GM12801 (cell line): Measurements from ENCODE around the gene CFAP53.

Source experiments
- TF ChIP-seq, protein P1 (sequence below): IDR thresholded peaks from one replicate; pipeline ENCODE4 v1.5.1; 2011; ENCODE audit warnings: control low read depth; ENCODE audit not compliant: insufficient read length; ENCODE audit errors: extremely low read depth

Gene CFAP53

DNA sequence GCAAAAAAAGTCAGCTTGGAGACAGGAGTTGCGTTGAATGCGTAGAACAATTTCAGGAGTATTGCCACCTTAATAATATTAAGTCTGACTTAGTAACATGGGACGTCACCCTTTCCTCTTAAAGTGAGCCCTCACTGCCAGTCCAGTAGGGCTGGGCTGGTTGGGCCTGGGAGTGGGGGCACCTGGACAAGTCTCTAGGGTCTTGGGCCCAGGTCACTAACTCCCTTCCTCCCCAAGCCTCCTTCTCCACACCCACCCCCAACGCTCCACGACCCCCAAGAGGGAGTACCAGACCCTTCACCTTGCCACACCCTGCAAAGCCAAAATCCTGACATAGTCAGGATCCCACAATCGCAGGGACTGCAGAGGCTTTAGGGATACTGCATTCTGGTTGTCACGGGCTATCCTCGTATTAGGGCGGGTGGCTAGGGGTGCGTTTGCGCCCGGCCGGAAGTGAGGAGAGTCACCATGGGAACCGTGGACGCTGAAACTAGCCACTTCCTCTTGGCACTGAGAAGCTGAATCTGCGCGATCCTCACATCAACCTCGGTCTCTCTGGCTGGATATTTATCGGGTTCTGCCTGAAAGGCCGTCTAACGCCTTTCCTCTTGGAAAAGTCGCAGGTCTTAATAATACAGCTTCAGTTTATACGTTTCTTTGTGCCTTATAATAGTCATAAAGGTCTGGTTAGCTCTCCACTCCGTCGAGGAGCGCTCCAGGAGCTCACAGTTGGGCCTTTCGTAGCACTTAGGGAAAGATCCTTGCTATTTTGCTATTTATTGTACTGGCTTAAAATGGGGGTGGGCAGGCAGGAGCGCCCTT lies 31.5 kb upstream of the CFAP53 start:
- TF ChIP-seq, protein P1, sequence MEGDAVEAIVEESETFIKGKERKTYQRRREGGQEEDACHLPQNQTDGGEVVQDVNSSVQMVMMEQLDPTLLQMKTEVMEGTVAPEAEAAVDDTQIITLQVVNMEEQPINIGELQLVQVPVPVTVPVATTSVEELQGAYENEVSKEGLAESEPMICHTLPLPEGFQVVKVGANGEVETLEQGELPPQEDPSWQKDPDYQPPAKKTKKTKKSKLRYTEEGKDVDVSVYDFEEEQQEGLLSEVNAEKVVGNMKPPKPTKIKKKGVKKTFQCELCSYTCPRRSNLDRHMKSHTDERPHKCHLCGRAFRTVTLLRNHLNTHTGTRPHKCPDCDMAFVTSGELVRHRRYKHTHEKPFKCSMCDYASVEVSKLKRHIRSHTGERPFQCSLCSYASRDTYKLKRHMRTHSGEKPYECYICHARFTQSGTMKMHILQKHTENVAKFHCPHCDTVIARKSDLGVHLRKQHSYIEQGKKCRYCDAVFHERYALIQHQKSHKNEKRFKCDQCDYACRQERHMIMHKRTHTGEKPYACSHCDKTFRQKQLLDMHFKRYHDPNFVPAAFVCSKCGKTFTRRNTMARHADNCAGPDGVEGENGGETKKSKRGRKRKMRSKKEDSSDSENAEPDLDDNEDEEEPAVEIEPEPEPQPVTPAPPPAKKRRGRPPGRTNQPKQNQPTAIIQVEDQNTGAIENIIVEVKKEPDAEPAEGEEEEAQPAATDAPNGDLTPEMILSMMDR: no peak

DNA sequence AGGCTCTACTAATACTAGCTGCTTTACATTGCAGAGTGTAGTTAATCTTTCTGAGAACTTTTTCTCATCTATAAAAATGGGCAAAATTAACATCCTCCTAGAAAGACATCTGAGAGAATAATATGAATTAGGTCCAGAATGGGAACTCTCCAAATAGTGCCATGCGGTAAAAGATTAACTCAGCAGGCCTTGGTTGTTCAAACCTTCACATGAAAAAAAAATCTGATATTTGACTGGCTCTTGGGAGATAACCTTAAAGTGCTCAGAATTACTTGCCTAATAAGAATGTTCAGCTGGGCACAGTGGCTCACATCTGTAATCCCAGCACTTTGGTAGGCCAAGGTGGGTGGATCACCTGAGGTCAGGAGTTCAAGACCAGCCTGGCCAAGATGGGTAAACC lies 26.7 kb upstream of the CFAP53 start:
- TF ChIP-seq, protein P1: no peak

DNA sequence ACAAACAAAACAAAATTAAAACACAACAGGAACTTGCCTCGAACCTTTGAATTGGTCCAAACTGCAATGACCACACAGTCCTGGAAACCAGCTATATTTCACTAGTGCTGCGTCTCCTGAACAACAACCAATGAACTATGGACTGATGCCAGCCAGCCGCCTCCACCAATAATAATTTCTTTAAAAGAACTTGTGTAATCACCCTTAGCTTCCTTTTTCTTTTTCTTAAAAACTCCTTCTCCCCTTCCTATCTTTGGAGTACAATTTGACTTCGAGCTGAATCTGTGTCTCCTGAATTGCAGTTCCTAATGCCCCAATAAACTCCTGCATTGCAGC lies 22.8 kb upstream of the CFAP53 start:
- TF ChIP-seq, protein P1: no peak

DNA sequence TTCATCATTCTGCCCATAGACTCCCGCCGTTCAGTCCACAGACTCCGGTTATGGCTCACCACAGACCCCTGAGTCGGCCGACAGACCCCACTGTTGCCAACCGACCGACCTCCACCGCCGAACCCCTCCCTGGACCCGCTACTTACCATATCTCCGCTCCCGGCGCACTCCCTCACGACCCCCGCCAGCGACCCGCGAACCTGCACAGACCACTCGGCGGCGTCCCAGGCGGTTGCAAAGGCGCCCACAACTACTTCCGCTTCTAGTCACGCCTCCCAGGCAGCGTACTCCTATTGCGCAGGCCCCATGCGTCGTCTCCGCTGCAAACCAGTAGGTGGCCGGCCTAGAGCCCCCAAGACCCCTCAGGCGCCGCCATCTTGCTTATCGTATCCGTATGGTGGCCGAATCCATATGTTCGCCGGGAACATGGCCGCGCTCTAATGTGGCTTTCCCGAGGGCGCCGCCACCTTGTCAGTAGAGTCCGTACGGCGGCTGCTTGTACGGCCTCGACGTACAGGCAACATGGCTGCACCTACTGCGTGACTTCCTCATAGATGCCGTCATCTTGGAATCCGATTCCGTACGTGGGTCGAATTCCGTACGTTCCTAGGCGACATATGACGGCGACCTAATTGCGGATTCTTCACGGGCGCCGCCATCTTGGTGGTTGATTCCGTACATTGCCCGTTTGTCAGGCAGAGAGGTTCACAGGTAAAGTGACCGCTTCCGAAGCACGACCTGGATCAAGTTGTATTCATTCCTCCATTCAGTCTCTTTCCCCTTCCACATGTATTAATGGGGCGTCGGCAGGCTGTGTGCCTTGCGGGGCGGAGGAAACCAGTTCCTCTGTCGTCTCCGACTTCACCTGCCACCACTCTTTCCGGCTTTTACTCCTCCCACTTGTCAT lies 21.4 kb upstream of the CFAP53 start, which contains the start of gene CXXC1:
Gene CXXC1 (minus strand): TSS at position 252 of the 907 bp plus-strand sequence. CDS start 103 bp downstream, at position 149.
- TF ChIP-seq, protein P1: no peak

DNA sequence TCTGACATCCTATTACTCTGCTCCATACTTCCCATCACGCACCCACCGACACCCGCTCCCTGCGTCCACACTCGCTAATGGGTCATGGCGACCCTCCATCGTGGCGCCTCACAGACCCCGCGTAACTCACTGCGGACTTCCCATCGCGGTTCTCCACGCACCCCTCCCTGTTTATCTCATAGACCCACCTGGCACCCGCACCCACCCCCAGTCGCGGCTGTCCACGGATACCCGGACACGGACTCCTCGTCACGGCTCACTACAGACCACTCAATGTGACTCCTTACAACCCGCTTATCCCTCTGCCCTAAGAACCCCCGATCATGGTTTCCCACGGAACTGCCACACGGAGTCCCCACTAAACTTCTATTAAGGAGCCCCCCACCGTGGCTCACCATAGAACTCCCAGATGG lies 20.7 kb upstream of the CFAP53 start:
- TF ChIP-seq, protein P1: no peak

DNA sequence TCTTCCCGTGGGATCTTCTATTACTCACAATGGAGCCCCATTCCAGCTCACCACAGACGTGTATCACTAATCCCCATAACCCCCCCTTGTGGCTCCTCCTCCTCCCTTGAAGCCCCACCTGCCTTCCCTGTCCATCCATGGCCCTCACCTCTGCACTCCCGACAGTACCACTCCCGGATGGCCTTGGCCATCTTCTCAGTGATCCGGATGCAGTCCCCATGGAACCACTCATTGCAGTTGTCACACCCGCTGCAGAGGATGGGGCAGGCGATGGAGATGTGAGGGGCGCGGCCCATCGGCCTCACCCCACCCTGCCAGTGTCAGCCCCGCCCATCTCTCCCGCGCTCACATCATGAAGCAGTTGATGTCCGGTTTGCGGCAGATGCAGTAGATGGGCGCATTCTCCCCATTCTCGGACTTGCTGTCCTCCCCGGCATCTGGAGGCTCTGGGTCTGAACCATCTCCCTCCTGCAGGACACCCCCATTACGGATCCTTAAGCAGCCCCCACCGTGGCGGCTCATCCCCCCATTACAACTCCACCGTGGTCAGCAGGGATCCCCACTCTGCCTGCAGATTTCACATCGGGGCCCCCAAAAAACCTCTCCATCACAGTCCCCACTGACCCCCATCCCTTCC lies 20.2 kb upstream of the CFAP53 start:
- TF ChIP-seq, protein P1: no peak
